ENCODE results near the gene IL20RA.
"Not testable (repeated sequence)": the region's sequence is repeated elsewhere in the genome, so short reads cannot be mapped to it uniquely, and the experiment has no call there.

IL20RA gene, protein sequence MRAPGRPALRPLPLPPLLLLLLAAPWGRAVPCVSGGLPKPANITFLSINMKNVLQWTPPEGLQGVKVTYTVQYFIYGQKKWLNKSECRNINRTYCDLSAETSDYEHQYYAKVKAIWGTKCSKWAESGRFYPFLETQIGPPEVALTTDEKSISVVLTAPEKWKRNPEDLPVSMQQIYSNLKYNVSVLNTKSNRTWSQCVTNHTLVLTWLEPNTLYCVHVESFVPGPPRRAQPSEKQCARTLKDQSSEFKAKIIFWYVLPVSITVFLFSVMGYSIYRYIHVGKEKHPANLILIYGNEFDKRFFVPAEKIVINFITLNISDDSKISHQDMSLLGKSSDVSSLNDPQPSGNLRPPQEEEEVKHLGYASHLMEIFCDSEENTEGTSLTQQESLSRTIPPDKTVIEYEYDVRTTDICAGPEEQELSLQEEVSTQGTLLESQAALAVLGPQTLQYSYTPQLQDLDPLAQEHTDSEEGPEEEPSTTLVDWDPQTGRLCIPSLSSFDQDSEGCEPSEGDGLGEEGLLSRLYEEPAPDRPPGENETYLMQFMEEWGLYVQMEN

GRCh38 chr6:137044366-137045221 lies at the start of gene IL20RA:
IL20RA (minus strand) TSS chr6:137044965; CDS start chr6:137044728, 237 bp downstream.
- in situ Hi-C loops (cut with HindIII; ENCODE audit: low sequenced_read_pairs), result loop anchor here (5.0 kb wide), 1 partner anchor 37 kb away; no protein-coding TSS in a partner anchor

DNA sequence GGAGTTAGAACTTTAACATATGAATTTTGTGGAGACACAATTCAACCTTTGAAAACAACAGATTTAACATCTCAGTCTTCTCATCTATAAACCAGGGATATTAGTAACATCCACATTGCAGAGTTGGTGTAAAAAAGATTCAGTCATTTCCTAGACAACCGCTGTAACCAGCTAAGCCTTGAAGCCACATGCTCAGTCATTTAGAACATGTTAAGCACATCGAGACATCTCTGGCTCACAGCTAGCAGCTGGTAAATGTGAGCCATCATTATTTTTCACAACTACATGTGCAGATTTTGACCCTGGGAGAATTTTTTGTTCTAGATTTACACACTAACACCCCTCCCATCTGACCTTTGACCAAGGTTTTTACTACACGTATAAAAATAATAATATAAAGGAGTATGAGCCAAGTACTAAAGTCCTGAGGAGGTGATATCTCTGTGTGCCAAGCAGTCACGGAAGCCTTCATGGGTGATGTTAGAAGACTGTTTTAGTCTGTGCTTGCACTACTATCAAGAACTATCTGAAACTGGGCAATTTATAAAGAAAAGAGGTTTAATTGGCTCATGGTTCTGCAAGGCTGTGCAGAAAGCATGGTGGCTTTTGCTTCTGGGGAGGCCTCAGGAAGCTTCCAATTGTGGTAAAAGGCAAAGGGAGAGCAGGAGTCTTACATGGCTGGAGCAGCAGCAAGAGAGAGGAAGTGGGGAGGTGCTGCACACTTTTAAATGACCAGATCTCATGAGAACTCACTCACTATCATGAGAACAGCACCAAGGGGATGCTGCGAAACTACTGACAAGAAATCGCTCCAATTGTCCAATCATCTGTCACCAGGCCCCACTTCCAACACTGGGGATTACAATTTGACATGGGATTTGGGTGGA lies 48.7 kb upstream of the IL20RA start:
- in situ Hi-C loops (cut with HindIII; ENCODE audit: low sequenced_read_pairs), result no loop called here

DNA sequence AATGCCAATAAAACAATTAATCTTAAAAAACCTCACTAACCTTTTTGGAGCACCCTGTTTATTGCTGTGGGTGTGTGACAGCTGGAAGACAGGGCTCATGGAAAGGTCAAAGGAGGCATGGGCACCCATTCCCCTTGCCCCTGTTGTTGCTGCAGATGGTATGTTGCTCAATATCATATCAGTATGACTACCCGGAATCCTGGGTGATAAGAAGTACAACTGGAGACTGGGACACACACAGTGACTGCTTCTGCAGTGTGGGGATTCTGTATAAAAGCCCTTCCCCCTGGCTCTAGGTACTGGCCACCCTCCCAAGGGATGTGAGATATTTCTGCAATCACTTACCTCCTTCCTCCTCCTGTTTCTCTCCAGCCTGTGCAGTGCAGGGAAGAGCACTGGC lies 47.3 kb upstream of the IL20RA start:
- in situ Hi-C loops (cut with HindIII; ENCODE audit: low sequenced_read_pairs), result no loop called here

- in situ Hi-C loops (cut with HindIII; ENCODE audit: low sequenced_read_pairs), result no loop called here
Observed at GRCh38 chr6:137089305-137089704, 44.5 kb upstream of the IL20RA start.

GRCh38 chr6:137087902-137088301 lies 43.1 kb upstream of the IL20RA start:
- in situ Hi-C loops (cut with HindIII; ENCODE audit: low sequenced_read_pairs), result no loop called here

DNA sequence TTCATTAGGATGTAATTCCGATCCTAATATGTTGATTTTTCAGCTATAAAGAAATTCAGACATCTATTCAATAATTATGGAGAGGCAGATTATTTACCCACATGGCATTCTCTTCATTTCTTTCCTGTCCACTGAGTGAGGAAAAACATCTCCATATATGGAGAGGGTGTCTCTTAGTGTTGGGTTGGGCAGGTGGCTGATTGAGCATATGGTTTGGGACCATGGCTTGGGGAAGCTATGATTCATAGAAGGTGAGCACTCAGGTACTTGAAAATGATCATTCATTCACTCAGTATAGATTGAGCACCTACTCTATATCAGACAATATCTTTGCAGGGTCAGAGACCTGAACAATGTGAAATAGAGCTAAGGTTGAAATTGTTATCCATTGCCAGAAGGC lies 41.3 kb upstream of the IL20RA start:
- in situ Hi-C loops (cut with HindIII; ENCODE audit: low sequenced_read_pairs), result no loop called here

DNA sequence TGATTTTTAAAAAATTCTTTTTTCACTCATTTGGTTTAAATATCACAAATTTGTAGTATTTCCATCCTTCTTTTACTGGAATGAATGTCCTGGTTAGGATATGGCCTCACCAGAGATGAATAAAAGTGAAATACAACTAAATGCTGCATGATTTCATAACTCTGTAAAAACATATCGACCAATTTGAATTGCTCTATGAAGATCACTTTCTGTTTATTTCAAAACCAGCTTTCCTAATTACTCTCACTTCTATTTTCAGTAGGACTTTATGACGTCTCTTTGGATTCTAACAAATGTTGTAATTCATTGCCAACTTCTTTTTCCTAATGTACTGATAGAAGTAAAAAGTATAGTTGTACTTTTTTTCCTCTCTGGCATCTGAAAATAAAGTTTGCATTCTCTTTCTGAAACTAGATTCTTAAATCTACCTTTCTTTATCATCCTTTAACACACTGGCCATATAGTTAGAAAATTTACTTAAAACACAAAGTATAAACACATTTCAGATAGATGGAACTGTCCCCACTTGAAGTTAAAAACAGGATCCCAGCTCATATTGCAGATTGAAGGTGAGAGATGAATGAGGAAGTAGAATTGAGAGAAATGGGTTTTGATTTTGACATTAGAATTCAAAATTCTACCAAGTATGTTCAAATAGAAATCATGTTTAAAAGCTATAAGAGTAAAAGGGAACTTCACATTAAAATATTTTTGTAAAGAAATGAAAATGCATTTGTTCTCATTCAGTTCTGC lies 40.3 kb upstream of the IL20RA start:
- in situ Hi-C loops (cut with HindIII; ENCODE audit: low sequenced_read_pairs), result no loop called here

DNA sequence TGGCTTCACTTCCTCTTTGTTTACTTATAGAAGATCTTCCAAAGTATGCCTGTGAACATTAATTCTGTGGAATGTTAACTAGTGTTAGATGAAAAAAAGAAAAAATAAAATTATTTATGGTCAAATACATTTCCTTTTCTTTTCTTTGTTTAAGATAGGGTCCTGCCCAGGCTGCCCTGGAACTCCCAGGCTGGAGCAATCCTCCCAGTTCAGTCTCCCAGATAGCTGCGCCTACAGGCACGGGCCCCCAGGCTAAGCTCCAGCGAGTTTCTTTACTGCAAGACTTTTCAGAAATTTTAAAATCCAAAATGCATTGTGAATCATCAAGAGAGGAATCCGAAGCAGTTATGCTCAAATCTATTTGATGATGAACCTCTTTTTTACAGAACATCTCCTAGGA lies 39.3 kb upstream of the IL20RA start:
- in situ Hi-C loops (cut with HindIII; ENCODE audit: low sequenced_read_pairs), result no loop called here

DNA sequence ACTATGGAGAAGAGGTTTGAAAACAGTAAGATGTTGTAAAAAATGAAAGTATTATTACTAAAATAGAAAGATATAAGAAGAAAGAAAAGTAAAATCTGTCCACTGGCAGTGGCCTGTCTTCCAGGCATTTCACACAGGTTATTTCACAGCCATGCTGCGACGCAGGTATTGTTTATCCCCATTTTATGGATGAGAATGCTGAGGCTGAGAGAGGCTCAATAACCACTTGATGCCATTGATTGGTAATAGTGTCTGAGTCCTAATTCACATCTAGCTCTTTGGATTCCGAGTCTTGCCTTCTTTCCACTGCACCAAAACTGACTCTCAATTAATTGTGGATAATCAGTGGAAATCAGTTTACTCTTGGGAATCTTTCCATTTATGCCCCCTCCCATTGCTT lies 37.2 kb upstream of the IL20RA start:
- in situ Hi-C loops (cut with HindIII; ENCODE audit: low sequenced_read_pairs), result no loop called here

DNA sequence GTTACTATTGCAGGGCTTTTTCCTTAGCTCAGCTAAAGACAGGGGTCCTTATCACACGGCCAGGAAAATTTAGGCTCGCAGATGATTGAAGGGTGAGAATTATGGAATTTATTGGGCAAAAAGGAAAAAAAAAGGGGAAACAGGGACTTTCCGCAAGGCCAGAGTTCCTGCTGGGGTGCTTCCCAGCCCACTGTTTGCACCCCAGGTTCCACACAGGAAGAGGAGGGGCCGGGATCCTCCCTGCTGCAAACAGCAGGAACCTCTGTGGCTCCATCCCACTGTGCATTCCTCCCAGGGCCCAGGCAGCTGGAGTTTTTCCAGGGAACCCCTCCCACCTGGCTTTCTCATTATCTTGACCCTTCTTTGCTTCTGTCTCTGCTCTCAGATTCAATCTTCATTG lies 35.9 kb upstream of the IL20RA start:
- in situ Hi-C loops (cut with HindIII; ENCODE audit: low sequenced_read_pairs), result no loop called here

DNA sequence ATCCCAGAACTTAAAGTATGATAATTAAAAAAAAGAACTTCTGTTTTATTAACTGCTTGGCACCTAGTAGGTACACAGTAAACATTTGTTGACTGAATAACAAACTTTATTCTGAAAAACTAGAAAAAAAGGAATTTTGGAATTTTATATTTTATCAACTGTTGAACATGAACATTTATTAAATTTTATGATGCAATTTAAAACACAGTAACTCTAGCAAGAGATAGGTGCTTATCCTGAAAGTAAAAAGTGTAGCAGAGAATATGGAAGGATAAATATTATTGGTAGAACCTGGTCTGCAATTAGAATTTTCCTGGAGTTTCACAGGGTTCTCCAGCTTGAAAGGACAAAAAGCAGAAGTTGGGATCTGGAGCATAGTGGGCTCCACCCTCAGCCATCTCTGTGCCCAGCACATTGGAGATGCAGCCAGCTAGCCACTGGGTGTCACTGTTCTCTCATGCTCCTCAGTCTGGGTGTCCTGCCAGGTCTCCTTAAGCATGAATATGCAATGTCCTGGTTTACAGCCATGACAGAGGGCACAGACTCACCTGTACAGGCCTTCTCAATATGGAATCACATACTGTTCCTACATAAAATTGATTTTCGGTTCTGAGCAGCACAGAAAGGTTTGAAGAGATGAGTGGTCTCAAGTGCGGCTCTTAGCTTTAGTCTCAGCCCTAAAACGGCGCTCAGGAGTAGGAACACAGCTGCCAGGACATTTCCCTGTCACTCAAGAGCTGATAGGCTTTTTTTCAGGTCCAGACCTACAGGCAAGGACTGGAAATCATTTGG lies 31.7 kb upstream of the IL20RA start:
- in situ Hi-C loops (cut with HindIII; ENCODE audit: low sequenced_read_pairs), result no loop called here

DNA sequence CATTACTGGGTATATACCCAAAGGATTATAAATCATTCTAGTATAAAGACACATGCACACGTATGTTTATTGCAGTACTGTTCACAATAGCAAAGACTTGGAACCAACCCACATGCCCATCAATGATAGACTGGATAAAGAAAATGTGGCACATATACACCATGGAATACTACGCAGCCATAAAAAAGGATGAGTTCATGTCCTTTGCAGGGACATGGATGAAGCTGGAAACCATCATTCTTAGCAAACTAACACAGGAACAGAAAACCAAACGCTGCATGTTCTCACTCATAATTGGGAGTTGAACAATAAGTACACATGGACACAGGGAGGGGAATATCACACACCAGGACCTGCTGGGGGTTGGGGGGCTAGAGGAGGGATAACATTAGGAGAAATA lies 31.0 kb upstream of the IL20RA start:
- in situ Hi-C loops (cut with HindIII; ENCODE audit: low sequenced_read_pairs), result not testable (repeated sequence)

- in situ Hi-C loops (cut with HindIII; ENCODE audit: low sequenced_read_pairs), result no loop called here
Observed at GRCh38 chr6:137070303-137070702, 25.5 kb upstream of the IL20RA start.

DNA sequence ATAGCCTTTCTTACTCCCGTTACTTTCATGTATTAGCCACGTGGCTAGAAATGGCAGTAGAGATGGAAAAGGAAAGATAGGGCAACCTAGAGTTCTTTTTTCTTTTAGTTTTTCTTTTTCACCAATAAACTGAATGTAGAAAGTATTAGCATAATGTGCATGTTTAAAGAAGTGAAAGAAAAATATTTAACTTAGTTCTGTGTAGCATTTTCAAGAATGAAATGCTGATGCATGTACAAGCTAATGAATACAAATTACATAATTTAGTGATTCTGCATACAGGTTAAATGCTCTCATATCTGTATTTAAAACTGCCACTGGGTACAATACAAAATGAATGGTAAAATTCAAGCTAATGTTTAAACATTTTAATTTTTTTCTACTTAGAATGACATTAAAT lies 22.6 kb upstream of the IL20RA start:
- in situ Hi-C loops (cut with HindIII; ENCODE audit: low sequenced_read_pairs), result no loop called here

DNA sequence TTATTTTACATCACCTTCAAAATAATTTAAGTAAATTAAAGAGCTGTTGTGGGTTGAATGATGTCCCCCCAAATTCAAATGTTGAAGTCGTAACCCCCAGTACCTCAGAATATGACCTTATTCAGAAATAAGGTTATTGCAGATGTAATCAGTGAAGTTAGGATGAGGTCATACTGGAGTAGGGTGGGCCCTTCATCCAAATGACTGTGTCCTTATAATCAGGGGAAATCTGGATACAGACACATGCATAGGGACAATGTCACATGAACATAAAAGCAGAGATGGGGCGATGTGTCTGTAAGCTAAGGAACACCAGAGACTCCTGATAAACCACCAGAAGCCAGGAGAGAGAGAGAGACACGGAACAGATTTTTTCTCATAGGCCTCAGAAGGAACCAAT lies 13.3 kb upstream of the IL20RA start:
- in situ Hi-C loops (cut with HindIII; ENCODE audit: low sequenced_read_pairs), result no loop called here

GRCh38 chr6:137056121-137056880 lies 11.5 kb upstream of the IL20RA start:
- in situ Hi-C loops (cut with HindIII; ENCODE audit: low sequenced_read_pairs), result no loop called here

DNA sequence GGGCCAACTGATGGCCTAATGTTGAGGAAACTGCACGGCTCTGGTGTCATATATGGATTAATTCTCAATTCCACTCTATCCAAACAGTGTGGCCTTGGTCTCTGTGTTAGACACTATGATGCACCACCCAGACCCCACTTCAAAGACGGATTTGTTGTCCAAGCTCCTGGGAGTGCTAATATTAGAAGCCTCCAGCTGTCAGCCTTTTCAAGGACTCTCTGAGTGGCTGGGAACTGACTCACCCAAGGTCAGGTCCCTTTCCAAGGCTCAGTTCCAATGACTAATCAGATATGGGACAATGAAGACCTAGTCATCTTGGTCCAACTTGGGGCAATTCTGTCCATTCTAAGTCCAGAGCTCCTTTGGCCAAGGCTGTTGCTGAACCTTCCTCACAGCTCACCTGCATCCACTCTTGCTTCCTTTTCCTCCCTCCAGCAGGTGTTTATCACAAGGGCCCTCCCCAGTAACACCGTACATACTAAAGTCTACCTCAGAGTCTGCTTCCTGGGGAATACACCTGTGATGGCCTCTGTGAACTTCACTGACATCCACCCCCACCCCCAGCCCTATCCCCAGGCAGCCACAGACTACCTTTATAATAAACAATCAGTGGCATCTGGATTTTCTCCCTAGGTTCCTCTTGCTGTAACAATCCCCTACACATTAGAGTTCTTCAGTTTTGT lies 7.2 kb upstream of the IL20RA start:
- in situ Hi-C loops (cut with HindIII; ENCODE audit: low sequenced_read_pairs), result no loop called here

- in situ Hi-C loops (cut with HindIII; ENCODE audit: low sequenced_read_pairs), result no loop called here
Observed at GRCh38 chr6:137049095-137049494, 4.3 kb upstream of the IL20RA start.

Measured in DLD1 (cell line).